ENCODE data around the gene PMAIP1. TPM values are rescaled to one million over a fixed set of nuclear protein-coding genes. Genes with fewer than 3 reads are reported as not detected.

Gene PMAIP1
- total RNA-seq, 2 experiments from 2014 or later, result 58.7 to 97.2 TPM

GRCh38 chr18:59917422-59917821, 17.6 kb downstream of the PMAIP1 start:
- ATAC-seq (no peak), DNase-seq (no peak)
- ChIA-PET CTCF (no interaction called here), POLR2A (no interaction called here)
- Mint-ChIP-seq H3K9me3 (ENCODE audit: low read depth) (no peaks in the 10 kb centered on the region), H3K27ac (no peak overlapping the region), H3K36me3 (ENCODE audit: low read depth) (no peaks in the 10 kb centered on the region), H3K27me3 (peaks cover 3% of the 10 kb centered on the region), H3K4me1 (peaks cover 21% of the 10 kb centered on the region), H3K4me3 (no peak overlapping the region)
- intact Hi-C loops (cut with DNase I, micrococcal nuclease), result no loop called here

GRCh38 chr18:59918320-59918755, 18.5 kb downstream of the PMAIP1 start:
- Mint-ChIP-seq H3K27me3 (peaks cover 3% of the 10 kb centered on the region), H3K4me3 (no peak overlapping the region), H3K27ac (no peak overlapping the region), H3K9me3 (ENCODE audit: low read depth) (no peaks in the 10 kb centered on the region), H3K4me1 (peaks cover 26% of the 10 kb centered on the region), H3K36me3 (ENCODE audit: low read depth) (no peaks in the 10 kb centered on the region)
- DNase-seq (peak; percentile 45), ATAC-seq (peak; percentile 24)
- POLR2A ChIA-PET, result interaction anchor here (0.7 kb wide), 1 partner anchor 17 kb away, joined by 3 read pairs; no protein-coding TSS in a partner anchor
- CTCF ChIA-PET, result interaction anchor here (0.6 to 1.3 kb wide), 2 partner anchors 35 to 71 kb away, joined by 3 to 8 read pairs; no protein-coding TSS in a partner anchor
- intact Hi-C loops (cut with DNase I, micrococcal nuclease), result no loop called here

GRCh38 chr18:59918997-59919396, 19.2 kb downstream of the PMAIP1 start:
- no peaks in the 10 kb centered on the region for H3K9me3 Mint-ChIP-seq (ENCODE audit: low read depth)
- H3K36me3 Mint-ChIP-seq (ENCODE audit: low read depth), result no peaks in the 10 kb centered on the region
- ChIA-PET POLR2A (interaction anchor here (0.7 kb wide), 1 partner anchor 17 kb away, joined by 3 read pairs; no protein-coding TSS in a partner anchor), CTCF (interaction anchor here (0.6 to 1.3 kb wide), 3 partner anchors 14 to 70 kb away, joined by 3 to 8 read pairs (median 3); no protein-coding TSS in a partner anchor)
- peaks cover 32% of the 10 kb centered on the region for H3K4me1 Mint-ChIP-seq
- intact Hi-C loops (cut with DNase I, micrococcal nuclease), result no loop called here
- H3K27me3 Mint-ChIP-seq, result peaks cover 3% of the 10 kb centered on the region
- ATAC-seq (no peak), DNase-seq (no peak)
- no peak overlapping the region for H3K27ac Mint-ChIP-seq
- H3K4me3 Mint-ChIP-seq, result no peak overlapping the region

- Mint-ChIP-seq H3K36me3 (ENCODE audit: low read depth) (no peaks in the 10 kb centered on the region), H3K4me1 (peaks cover 36% of the 10 kb centered on the region), H3K9me3 (ENCODE audit: low read depth) (no peaks in the 10 kb centered on the region), H3K27me3 (peaks cover 3% of the 10 kb centered on the region), H3K4me3 (no peak overlapping the region), H3K27ac (peak overlapping the region; percentile 20)
- ATAC-seq, result peak; percentile 71
- ChIA-PET POLR2A (interaction anchor here (0.6 to 1.2 kb wide), 3 partner anchors 17 to 32 kb away, joined by 3 read pairs; no protein-coding TSS in a partner anchor), CTCF (interaction anchor here (0.6 to 1.2 kb wide), 2 partner anchors 12 to 47 kb away, joined by 3 to 4 read pairs; no protein-coding TSS in a partner anchor)
- intact Hi-C loops (cut with DNase I, micrococcal nuclease), result no loop called here
- peak; percentile 86 for DNase-seq
Measured at GRCh38 chr18:59921384-59921891, 21.6 kb downstream of the PMAIP1 start.

- CTCF ChIA-PET, result interaction anchor here (0.7 to 1.6 kb wide), 4 partner anchors 28 to 64 kb away, joined by 3 to 6 read pairs (median 4); no protein-coding TSS in a partner anchor
- ATAC-seq, result no peak
Measured at GRCh38 chr18:59923539-59924196, 23.9 kb downstream of the PMAIP1 start.

GRCh38 chr18:59926131-59926530, 26.3 kb downstream of the PMAIP1 start:
- intact Hi-C loops (cut with DNase I, micrococcal nuclease), result no loop called here
- Mint-ChIP-seq H3K4me1 (peaks cover 47% of the 10 kb centered on the region), H3K4me3 (no peak overlapping the region), H3K36me3 (ENCODE audit: low read depth) (no peaks in the 10 kb centered on the region), H3K27ac (no peak overlapping the region), H3K9me3 (ENCODE audit: low read depth) (no peaks in the 10 kb centered on the region), H3K27me3 (no peaks in the 10 kb centered on the region)
- CTCF ChIA-PET, result interaction anchor here (1.0 kb wide), 1 partner anchor 38 kb away, joined by 3 read pairs; no protein-coding TSS in a partner anchor
- POLR2A ChIA-PET, result interaction anchor here (2.3 kb wide), 1 partner anchor 26 kb away, joined by 33 read pairs; the partner anchor contains the start of gene PMAIP1
- no peak for ATAC-seq
- no peak for DNase-seq

More at GRCh38 chr18:59923539-59924196, 23.9 kb downstream of the PMAIP1 start:
- H3K9me3 Mint-ChIP-seq (ENCODE audit: low read depth), result no peaks in the 10 kb centered on the region
- H3K4me1 Mint-ChIP-seq, result peaks cover 46% of the 10 kb centered on the region
- no peaks in the 10 kb centered on the region for H3K27me3 Mint-ChIP-seq
- no peak overlapping the region for H3K27ac Mint-ChIP-seq
- intact Hi-C loops (cut with DNase I, micrococcal nuclease), result no loop called here
- POLR2A ChIA-PET, result interaction anchor here (2.1 kb wide), 1 partner anchor 23 kb away, joined by 7 read pairs; no protein-coding TSS in a partner anchor
- DNase-seq, result no peak
- no peak overlapping the region for H3K4me3 Mint-ChIP-seq
- no peaks in the 10 kb centered on the region for H3K36me3 Mint-ChIP-seq (ENCODE audit: low read depth)

GRCh38 chr18:59927246-59927825, 27.5 kb downstream of the PMAIP1 start:
- peak overlapping the region; percentile 93 for H3K27ac Mint-ChIP-seq
- ChIA-PET CTCF (interaction anchor here (0.6 to 1.3 kb wide), 10 partner anchors 17 to 91 kb away, joined by 3 to 6 read pairs (median 4); no protein-coding TSS in a partner anchor), POLR2A (interaction anchor here (0.6 to 2.3 kb wide), 8 partner anchors 15 to 55 kb away, joined by 3 to 33 read pairs (median 8); partner anchors contain the start of gene PMAIP1)
- intact Hi-C loops (cut with DNase I, micrococcal nuclease), result loop anchor here (1.0 kb wide), 6 partner anchors 20 to 93 kb away; partner anchors contain the start of gene PMAIP1 (in 1 of the 2)
- no peaks in the 10 kb centered on the region for H3K27me3 Mint-ChIP-seq
- H3K36me3 Mint-ChIP-seq (ENCODE audit: low read depth), result no peaks in the 10 kb centered on the region
- H3K9me3 Mint-ChIP-seq (ENCODE audit: low read depth), result no peaks in the 10 kb centered on the region
- H3K4me3 Mint-ChIP-seq, result peak overlapping the region; percentile 47
- peaks cover 37% of the 10 kb centered on the region for H3K4me1 Mint-ChIP-seq
- DNase-seq (peak; percentile 70), ATAC-seq (peak; percentile 90)

GRCh38 chr18:59928201-59928600, 28.4 kb downstream of the PMAIP1 start:
- DNase-seq, result no peak
- no peak for ATAC-seq
- H3K9me3 Mint-ChIP-seq (ENCODE audit: low read depth), result no peaks in the 10 kb centered on the region
- peak overlapping the region; percentile 93 for H3K27ac Mint-ChIP-seq
- CTCF ChIA-PET, result interaction anchor here (0.9 kb wide), 1 partner anchor 60 kb away, joined by 6 read pairs; no protein-coding TSS in a partner anchor
- H3K4me1 Mint-ChIP-seq, result peaks cover 33% of the 10 kb centered on the region
- no peaks in the 10 kb centered on the region for H3K36me3 Mint-ChIP-seq (ENCODE audit: low read depth)
- intact Hi-C loops (cut with DNase I, micrococcal nuclease), result no loop called here
- POLR2A ChIA-PET, result interaction anchor here (1.0 to 2.3 kb wide), 2 partner anchors 28 to 568 kb away, joined by 4 to 33 read pairs; partner anchors contain the start of gene PMAIP1
- H3K27me3 Mint-ChIP-seq, result peaks cover 2% of the 10 kb centered on the region
- no peak overlapping the region for H3K4me3 Mint-ChIP-seq

GRCh38 chr18:59929621-59930295, 30.0 kb downstream of the PMAIP1 start:
- CTCF ChIA-PET, result interaction anchor here (1.4 kb wide), 1 partner anchor 16 kb away, joined by 4 read pairs; no protein-coding TSS in a partner anchor
- POLR2A ChIA-PET, result no interaction called here
- H3K27ac Mint-ChIP-seq, result no peak overlapping the region
- H3K36me3 Mint-ChIP-seq (ENCODE audit: low read depth), result no peaks in the 10 kb centered on the region
- DNase-seq (peak; percentile 45), ATAC-seq (peak; percentile 27)
- no peaks in the 10 kb centered on the region for H3K9me3 Mint-ChIP-seq (ENCODE audit: low read depth)
- H3K4me3 Mint-ChIP-seq, result no peak overlapping the region
- intact Hi-C loops (cut with DNase I, micrococcal nuclease), result no loop called here
- H3K27me3 Mint-ChIP-seq, result peaks cover 2% of the 10 kb centered on the region
- H3K4me1 Mint-ChIP-seq, result peaks cover 26% of the 10 kb centered on the region

- ChIA-PET POLR2A (no interaction called here), CTCF (no interaction called here)
- DNase-seq, result no peak
- peaks cover 2% of the 10 kb centered on the region for H3K27me3 Mint-ChIP-seq
- H3K4me3 Mint-ChIP-seq, result no peak overlapping the region
- peaks cover 12% of the 10 kb centered on the region for H3K4me1 Mint-ChIP-seq
- no peaks in the 10 kb centered on the region for H3K36me3 Mint-ChIP-seq (ENCODE audit: low read depth)
- no peaks in the 10 kb centered on the region for H3K9me3 Mint-ChIP-seq (ENCODE audit: low read depth)
- no peak overlapping the region for H3K27ac Mint-ChIP-seq
- intact Hi-C loops (cut with DNase I, micrococcal nuclease), result no loop called here
- ATAC-seq, result no peak
Measured at GRCh38 chr18:59932401-59932800, 32.6 kb downstream of the PMAIP1 start.

- no peaks in the 10 kb centered on the region for H3K36me3 Mint-ChIP-seq (ENCODE audit: low read depth)
- no peaks in the 10 kb centered on the region for H3K4me1 Mint-ChIP-seq
- no peak overlapping the region for H3K4me3 Mint-ChIP-seq
- no peaks in the 10 kb centered on the region for H3K27me3 Mint-ChIP-seq
- ChIA-PET CTCF (no interaction called here), POLR2A (no interaction called here)
- H3K27ac Mint-ChIP-seq, result no peak overlapping the region
- DNase-seq (no peak), ATAC-seq (no peak)
- H3K9me3 Mint-ChIP-seq (ENCODE audit: low read depth), result no peaks in the 10 kb centered on the region
- intact Hi-C loops (cut with DNase I, micrococcal nuclease), result no loop called here
Measured at GRCh38 chr18:59938676-59939075, 38.9 kb downstream of the PMAIP1 start.
